H9 (cell line): ENCODE data around the gene JUNB. TPM values are rescaled to one million over a fixed set of nuclear protein-coding genes. Genes with fewer than 3 reads are reported as not detected.

Experiments used
- DNase-seq: peaks from one replicate; pipeline ENCODE4 v3.0.0-alpha.2; 2017
- H2AFZ ChIP-seq: one replicate; pipeline ENCODE4 v1.6.1; 2013; ENCODE audit warnings: mild to moderate bottlenecking, low read length, control low read depth, moderate library complexity
- H2AK5ac ChIP-seq: 2 replicates; pipeline ENCODE4 v1.6.1; 2013; ENCODE audit warnings: low read length, control low read depth, mixed read lengths; ENCODE audit not compliant: insufficient read length
- H2BK120ac ChIP-seq: one replicate; pipeline ENCODE4 v1.6.1; 2013; ENCODE audit warnings: low read depth, mild to moderate bottlenecking, low read length, control low read depth, inconsistent platforms; ENCODE audit not compliant: poor library complexity, severe bottlenecking
- H2BK12ac ChIP-seq: 2 replicates; pipeline ENCODE4 v1.6.1; 2013; ENCODE audit warnings: low read length, control low read depth, mixed read lengths, low read depth; ENCODE audit not compliant: insufficient read length
- H2BK15ac ChIP-seq: 2 replicates; pipeline ENCODE4 v1.6.1; 2013; ENCODE audit warnings: low read depth, low read length, control low read depth
- H2BK20ac ChIP-seq: one replicate; pipeline ENCODE4 v1.6.1; 2013; ENCODE audit warnings: low read depth, mild to moderate bottlenecking, low read length, control low read depth, inconsistent platforms; ENCODE audit not compliant: poor library complexity, severe bottlenecking
- H2BK5ac ChIP-seq: 2 replicates; pipeline ENCODE4 v1.6.1; 2013; ENCODE audit warnings: low read length, control low read depth, mixed read lengths; ENCODE audit not compliant: insufficient read length
- H3K14ac ChIP-seq: 2 replicates; pipeline ENCODE4 v1.6.1; 2013; ENCODE audit warnings: low read length, control low read depth; ENCODE audit not compliant: insufficient read depth
- H3K18ac ChIP-seq: 2 replicates; pipeline ENCODE4 v1.6.1; 2013; ENCODE audit warnings: low read depth, mild to moderate bottlenecking, mixed read lengths, low read length, control low read depth; ENCODE audit not compliant: insufficient read length
- H3K23ac ChIP-seq: 2 replicates; pipeline ENCODE4 v1.6.1; 2013; ENCODE audit warnings: low read length, control low read depth, mixed read lengths, low read depth; ENCODE audit not compliant: insufficient read length
- H3K23me2 ChIP-seq: 2 replicates; pipeline ENCODE4 v1.6.1; 2013; ENCODE audit warnings: low read depth, mild to moderate bottlenecking, mixed read lengths, low read length, control low read depth; ENCODE audit not compliant: insufficient read length, poor library complexity, severe bottlenecking
- H3K27ac ChIP-seq: 2 replicates; pipeline ENCODE4 v1.5.1; 2013; ENCODE audit warnings: low read length, control low read depth, mixed read lengths, low read depth; ENCODE audit not compliant: insufficient read length
- H3K27me3 ChIP-seq: 2 replicates; pipeline ENCODE4 v1.6.1; 2013; ENCODE audit warnings: low read length, control low read depth, inconsistent platforms; ENCODE audit not compliant: insufficient read depth
- H3K4ac ChIP-seq: 2 replicates; pipeline ENCODE4 v1.6.1; 2013; ENCODE audit warnings: low read depth, mild to moderate bottlenecking, control low read depth, inconsistent platforms, low read length, moderate library complexity
- H3K4me1 ChIP-seq: 2 replicates; pipeline ENCODE4 v1.6.1; 2013; ENCODE audit warnings: low read length, control low read depth, inconsistent platforms; ENCODE audit not compliant: insufficient read depth
- H3K4me2 ChIP-seq: 2 replicates; pipeline ENCODE4 v1.6.1; 2013; ENCODE audit warnings: low read length, control low read depth, mixed read lengths; ENCODE audit not compliant: insufficient read length, insufficient read depth
- H3K56ac ChIP-seq: 2 replicates; pipeline ENCODE4 v1.6.1; 2013; ENCODE audit warnings: low read depth, mild to moderate bottlenecking, mixed read lengths, low read length, control low read depth; ENCODE audit not compliant: insufficient read length
- H3K79me1 ChIP-seq: 2 replicates; pipeline ENCODE4 v1.6.1; 2013; ENCODE audit warnings: low read depth, mild to moderate bottlenecking, moderate library complexity, low read length, control low read depth, inconsistent platforms; ENCODE audit not compliant: insufficient read depth, poor library complexity, severe bottlenecking
- H3K79me2 ChIP-seq: 2 replicates; pipeline ENCODE4 v1.6.1; 2013; ENCODE audit warnings: low read length, control low read depth, inconsistent platforms; ENCODE audit not compliant: insufficient read depth
- H3K9ac ChIP-seq: 2 replicates; pipeline ENCODE4 v1.6.1; 2013; ENCODE audit warnings: low read length, control low read depth, mixed read lengths; ENCODE audit not compliant: insufficient read length; ENCODE audit errors: extremely low read depth
- H3K9me3 ChIP-seq: one replicate; pipeline ENCODE4 v1.6.1; 2013; ENCODE audit warnings: low read depth, low read length, inconsistent platforms; ENCODE audit not compliant: control insufficient read depth
- H3T11ph ChIP-seq: one replicate; pipeline ENCODE4 v1.6.1; 2013; ENCODE audit warnings: mild to moderate bottlenecking, low read length, control low read depth, inconsistent platforms
- H4K20me1 ChIP-seq: one replicate; pipeline ENCODE4 v1.6.1; 2013; ENCODE audit not compliant: control insufficient read depth, insufficient read length, insufficient read depth
- H4K5ac ChIP-seq: 2 replicates; pipeline ENCODE4 v1.6.1; 2013; ENCODE audit warnings: low read depth, mild to moderate bottlenecking, mixed read lengths, low read length, control low read depth; ENCODE audit not compliant: insufficient read length
- H4K8ac ChIP-seq: replicated peaks from 2 replicates; pipeline ENCODE4 v1.6.1; 2013; ENCODE audit warnings: low read length, control low read depth, mixed read lengths, low read depth; ENCODE audit not compliant: insufficient read length
- H4K91ac ChIP-seq: 2 replicates; pipeline ENCODE4 v1.6.1; 2013; ENCODE audit warnings: low read depth, mild to moderate bottlenecking, moderate library complexity, mixed read lengths, low read length, control low read depth; ENCODE audit not compliant: insufficient read length
- H3K27ac Mint-ChIP-seq, 3 experiments: 2 replicates in 2 of 3; 3 replicates in 1 of 3; pipeline ENCODE4 v1.8.0; 2020 to 2021; ENCODE audit warnings: mixed read lengths in 3 of 3, mild to moderate bottlenecking in 1 of 3, moderate library complexity in 1 of 3
- H3K27me3 Mint-ChIP-seq: 2 replicates; pipeline ENCODE4 v1.8.0; 2021; ENCODE audit warnings: low read depth, mild to moderate bottlenecking, moderate library complexity, mixed read lengths
- H3K36me3 Mint-ChIP-seq, 3 experiments: 2 replicates in 2 of 3; 3 replicates in 1 of 3; pipeline ENCODE4 v1.8.0; 2020 to 2021; ENCODE audit warnings: low read depth in 3 of 3, mixed read lengths in 3 of 3; ENCODE audit not compliant: insufficient read depth in 1 of 3
- H3K4me1 Mint-ChIP-seq, 2 experiments: 2 replicates each; pipeline ENCODE4 v1.8.0; 2020; ENCODE audit warnings: mixed read lengths in 2 of 2
- H3K4me3 Mint-ChIP-seq, 2 experiments: 2 replicates in 1 of 2; 3 replicates in 1 of 2; pipeline ENCODE4 v1.8.0; 2020 to 2021; ENCODE audit warnings: mild to moderate bottlenecking in 2 of 2, mixed read lengths in 2 of 2, moderate library complexity in 1 of 2
- H3K9me3 Mint-ChIP-seq, 2 experiments: 2 replicates in 1 of 2; 3 replicates in 1 of 2; pipeline ENCODE4 v1.8.0; 2020; ENCODE audit warnings: mild to moderate bottlenecking in 2 of 2, mixed read lengths in 2 of 2, moderate library complexity in 1 of 2
- CTCF ChIP-seq: fragments of 200-600 bp; sonication (generic); conservative IDR thresholded peaks from 3 replicates; pipeline ENCODE4 v1.8.0; 2021; ENCODE audit warnings: antibody characterized with exemption, mild to moderate bottlenecking
- WGBS: extraction: QIAGEN DNeasy Blood & Tissue Kit; methylation state at CpG from one replicate; pipeline ENCODE4 v1.1.7; 2013; ENCODE audit warnings: missing lambda C conversion rate, low lambda C conversion rate, mixed read lengths; ENCODE audit not compliant: insufficient read length; ENCODE audit errors: extremely low coverage; 5-methylcytosine and 5-hydroxymethylcytosine counted together
- total RNA-seq: library from RNA; stranded (reverse); gene quantifications from 2 replicates; pipeline ENCODE4 v1.2.1, GENCODE V29; 2021

Gene JUNB
- total RNA-seq, 1 experiment from 2014 or later = 15.9 TPM

- Histone ChIP-seq H4K20me1 (no peaks in the 10 kb centered on the region), H2BK15ac (no peak overlapping the region), H2BK120ac (no peak overlapping the region), H4K8ac (no peak overlapping the region), H3K4me1 (peaks cover 6% of the 10 kb centered on the region), H3K79me1 (no peaks in the 10 kb centered on the region), H4K5ac (no peak overlapping the region), H3K79me2 (no peaks in the 10 kb centered on the region), H3K18ac (no peak overlapping the region), H2BK12ac (no peak overlapping the region), H4K91ac (no peak overlapping the region), H3K56ac (no peak overlapping the region), H2AFZ (no peak overlapping the region), H3K9me3 (no peaks in the 10 kb centered on the region), H3K27me3 (no peaks in the 10 kb centered on the region), H3K4me2 (no peak overlapping the region), H3K23ac (no peak overlapping the region), H3K4ac (no peak overlapping the region), H2BK20ac (no peak overlapping the region), H2BK5ac (no peak overlapping the region), H3K23me2 (peaks cover 14% of the 10 kb centered on the region), H3K14ac (no peak overlapping the region), H2AK5ac (no peak overlapping the region), H3K27ac (no peak overlapping the region), H3T11ph (no peak overlapping the region), H3K9ac (no peak overlapping the region)
- no peak for TF ChIP-seq CTCF
- no peaks in the 10 kb centered on the region; the same call in 1 of the 2 replicates for H3K27me3 Mint-ChIP-seq
- no peaks in the 10 kb centered on the region for H3K9me3 Mint-ChIP-seq
- H3K4me1 Mint-ChIP-seq = peaks cover 20 to 23% of the 10 kb centered on the region in 2 experiments
- H3K4me3 Mint-ChIP-seq = no peak overlapping the region
- WGBS = no CpG with 5 or more reads among the region's 5 CpGs
- no peaks in the 10 kb centered on the region for H3K36me3 Mint-ChIP-seq
- H3K27ac Mint-ChIP-seq = no peak overlapping the region
- no peak for DNase-seq
Measured at GRCh38 chr19:12784871-12785430, 6.3 kb upstream of the JUNB start.
